ENCODE data around the gene ANKFN1. TPM values are rescaled to one million over a fixed set of nuclear protein-coding genes. Genes with fewer than 3 reads are reported as not detected.

The ANKFN1 gene
- total and polyA plus RNA-seq, 10 of the 15 experiments (the other 5 are each of a cell fraction or from before 2014, with no cell fraction given), result 0.19 TPM; not detected in 9

GRCh38 chr17:56292578-56292977, 139.3 kb downstream of the ANKFN1 start (continued):
- TF ChIP-seq, protein P1, sequence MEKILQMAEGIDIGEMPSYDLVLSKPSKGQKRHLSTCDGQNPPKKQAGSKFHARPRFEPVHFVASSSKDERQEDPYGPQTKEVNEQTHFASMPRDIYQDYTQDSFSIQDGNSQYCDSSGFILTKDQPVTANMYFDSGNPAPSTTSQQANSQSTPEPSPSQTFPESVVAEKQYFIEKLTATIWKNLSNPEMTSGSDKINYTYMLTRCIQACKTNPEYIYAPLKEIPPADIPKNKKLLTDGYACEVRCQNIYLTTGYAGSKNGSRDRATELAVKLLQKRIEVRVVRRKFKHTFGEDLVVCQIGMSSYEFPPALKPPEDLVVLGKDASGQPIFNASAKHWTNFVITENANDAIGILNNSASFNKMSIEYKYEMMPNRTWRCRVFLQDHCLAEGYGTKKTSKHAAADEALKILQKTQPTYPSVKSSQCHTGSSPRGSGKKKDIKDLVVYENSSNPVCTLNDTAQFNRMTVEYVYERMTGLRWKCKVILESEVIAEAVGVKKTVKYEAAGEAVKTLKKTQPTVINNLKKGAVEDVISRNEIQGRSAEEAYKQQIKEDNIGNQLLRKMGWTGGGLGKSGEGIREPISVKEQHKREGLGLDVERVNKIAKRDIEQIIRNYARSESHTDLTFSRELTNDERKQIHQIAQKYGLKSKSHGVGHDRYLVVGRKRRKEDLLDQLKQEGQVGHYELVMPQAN (conservative IDR thresholded peaks at IDR 0.05), result no peak
- no peak for TF ChIP-seq ZNF274 (IDR thresholded peaks at IDR 0.05; ENCODE audit: insufficient read depth, insufficient read length)

DNA sequence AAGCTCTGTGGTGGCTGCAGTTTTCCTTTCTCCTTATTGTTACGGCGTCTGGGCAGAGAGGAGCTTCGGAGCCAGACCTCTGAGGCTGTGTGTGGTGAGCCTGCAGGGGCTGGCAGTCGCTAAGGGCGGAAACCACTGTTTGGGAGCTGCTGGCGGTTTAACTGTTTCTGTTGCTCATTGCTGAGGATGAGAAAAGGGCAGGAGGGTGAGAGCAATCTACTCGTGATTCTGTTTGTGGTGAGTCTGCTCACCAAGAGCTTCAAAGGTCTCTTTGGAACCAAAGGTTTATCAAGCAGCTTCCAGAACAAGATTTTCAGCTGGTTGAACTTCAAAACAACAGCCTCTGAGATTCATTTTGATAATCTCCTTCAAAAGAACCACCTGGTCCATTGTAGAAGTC, 143.9 kb downstream of the ANKFN1 start:
- Histone ChIP-seq H3K4me3 (no peak overlapping the region), H3K9ac (ENCODE audit: control insufficient read depth, insufficient read depth, low read length) (no peak overlapping the region), H3K79me2 (ENCODE audit: control insufficient read depth, insufficient read depth, low read length) (no peaks in the 10 kb centered on the region), H4K20me1 (ENCODE audit: control insufficient read depth, insufficient read depth) (no peaks in the 10 kb centered on the region), H3K27me3 (replicated peaks in 1 of 2; ENCODE audit: control insufficient read depth in 2 of 2, insufficient read depth in 2 of 2, low read length in 1 of 2) (0 out of 4 replicates have a peak, but pooled peaks cover 0 to 2% of the 10 kb centered on the region in 2 experiments), H3K4me1 (ENCODE audit: control insufficient read depth, insufficient read depth, low read length) (no peaks in the 10 kb centered on the region), H2AFZ (ENCODE audit: control insufficient read depth, low read depth, low read length) (no peak overlapping the region), H3K4me2 (ENCODE audit: control insufficient read depth, insufficient read depth) (no peak overlapping the region), H3K36me3 (ENCODE audit: control insufficient read depth in 2 of 2, insufficient read depth in 2 of 2, low read length in 1 of 2) (no peaks in the 10 kb centered on the region), H3K27ac (ENCODE audit: control insufficient read depth, insufficient read depth) (no peak overlapping the region), H3K9me3 (replicated peaks; ENCODE audit: control insufficient read depth, insufficient read depth, low read length) (no peaks in the 10 kb centered on the region)
- RAD21 ChIA-PET (ENCODE audit: unreplicated experiment), result no interaction called here
- DNase-seq (ENCODE audit: low read depth, low spot score) (no peak), ATAC-seq (no peak), FAIRE-seq (no peak)
- CTCF ChIA-PET, result no interaction called here
- no TSS peak for BruUV-seq (replicated peaks)
- SMC1A ChIA-PET (ENCODE audit: uncharacterized antibody, unreplicated experiment), result no interaction called here
- 2% methylated on average over 7 of the region's 7 CpGs for WGBS (ENCODE audit: insufficient coverage, insufficient replicate concordance, low lambda C conversion rate, missing lambda C conversion rate)
- intact Hi-C loops (cut with micrococcal nuclease; ENCODE audit: unreplicated experiment) (no loop called here), in situ Hi-C loops (cut with MboI) (no loop called here)
- POLR2A ChIA-PET, result no interaction called here
- TF ChIP-seq, protein P2, sequence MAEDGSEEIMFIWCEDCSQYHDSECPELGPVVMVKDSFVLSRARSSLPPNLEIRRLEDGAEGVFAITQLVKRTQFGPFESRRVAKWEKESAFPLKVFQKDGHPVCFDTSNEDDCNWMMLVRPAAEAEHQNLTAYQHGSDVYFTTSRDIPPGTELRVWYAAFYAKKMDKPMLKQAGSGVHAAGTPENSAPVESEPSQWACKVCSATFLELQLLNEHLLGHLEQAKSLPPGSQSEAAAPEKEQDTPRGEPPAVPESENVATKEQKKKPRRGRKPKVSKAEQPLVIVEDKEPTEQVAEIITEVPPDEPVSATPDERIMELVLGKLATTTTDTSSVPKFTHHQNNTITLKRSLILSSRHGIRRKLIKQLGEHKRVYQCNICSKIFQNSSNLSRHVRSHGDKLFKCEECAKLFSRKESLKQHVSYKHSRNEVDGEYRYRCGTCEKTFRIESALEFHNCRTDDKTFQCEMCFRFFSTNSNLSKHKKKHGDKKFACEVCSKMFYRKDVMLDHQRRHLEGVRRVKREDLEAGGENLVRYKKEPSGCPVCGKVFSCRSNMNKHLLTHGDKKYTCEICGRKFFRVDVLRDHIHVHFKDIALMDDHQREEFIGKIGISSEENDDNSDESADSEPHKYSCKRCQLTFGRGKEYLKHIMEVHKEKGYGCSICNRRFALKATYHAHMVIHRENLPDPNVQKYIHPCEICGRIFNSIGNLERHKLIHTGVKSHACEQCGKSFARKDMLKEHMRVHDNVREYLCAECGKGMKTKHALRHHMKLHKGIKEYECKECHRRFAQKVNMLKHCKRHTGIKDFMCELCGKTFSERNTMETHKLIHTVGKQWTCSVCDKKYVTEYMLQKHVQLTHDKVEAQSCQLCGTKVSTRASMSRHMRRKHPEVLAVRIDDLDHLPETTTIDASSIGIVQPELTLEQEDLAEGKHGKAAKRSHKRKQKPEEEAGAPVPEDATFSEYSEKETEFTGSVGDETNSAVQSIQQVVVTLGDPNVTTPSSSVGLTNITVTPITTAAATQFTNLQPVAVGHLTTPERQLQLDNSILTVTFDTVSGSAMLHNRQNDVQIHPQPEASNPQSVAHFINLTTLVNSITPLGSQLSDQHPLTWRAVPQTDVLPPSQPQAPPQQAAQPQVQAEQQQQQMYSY (CRISPR knock-in tag; IDR thresholded peaks at IDR 0.05), result no peak
- TF ChIP-seq FOXM1 (IDR thresholded peaks at IDR 0.05; ENCODE audit: low read depth, low read length), result no peak
